WTC11 (cell line): ENCODE data around the gene PAK6. TPM values are rescaled to one million over a fixed set of nuclear protein-coding genes. Genes with fewer than 3 reads are reported as not detected.

Experiments used
- ATAC-seq: fragments of 200-7000 bp; cut with Tn5 transposase; 2 replicates; pipeline ENCODE4 v1.10.0; 2021; ENCODE audit warnings: mild to moderate bottlenecking, moderate library complexity
- CTCF ChIA-PET: fragments of 300-600 bp; sonication (Branson Sonifier 250); formaldehyde crosslinking; loops from one replicate; lab custom pipeline; 2021; ENCODE audit warnings: antibody characterized with exemption; lab: Charles Lee
- POLR2A ChIA-PET: fragments of 350-600 bp; sonication (Branson Sonifier 250); formaldehyde crosslinking; loops from one replicate; lab custom pipeline; 2021; ENCODE audit warnings: antibody characterized with exemption; lab: Charles Lee
- DNase-seq: peaks from one replicate; pipeline ENCODE4 v3.0.0; 2021; ENCODE audit warnings: low spot score
- H3K27ac Mint-ChIP-seq: 2 replicates; pipeline ENCODE4 v1.8.0; 2021; ENCODE audit warnings: mixed read lengths
- H3K27me3 Mint-ChIP-seq: 2 replicates; pipeline ENCODE4 v1.8.0; 2021; ENCODE audit warnings: low read depth, mild to moderate bottlenecking, moderate library complexity, mixed read lengths
- H3K36me3 Mint-ChIP-seq: 2 replicates; pipeline ENCODE4 v1.8.0; 2021; ENCODE audit warnings: mixed read lengths
- H3K4me1 Mint-ChIP-seq: 2 replicates; pipeline ENCODE4 v1.8.0; 2022; ENCODE audit warnings: mixed read lengths
- H3K4me3 Mint-ChIP-seq: 2 replicates; pipeline ENCODE4 v1.8.0; 2021; ENCODE audit warnings: mild to moderate bottlenecking, moderate library complexity, mixed read lengths
- H3K9me3 Mint-ChIP-seq: 2 replicates; pipeline ENCODE4 v1.8.0; 2021; ENCODE audit warnings: mixed read lengths
- FOXK1 ChIP-seq: sonication (generic); formaldehyde crosslinking; IDR thresholded peaks from 2 replicates; pipeline ENCODE4 v1.8.0; 2022; ENCODE audit warnings: mild to moderate bottlenecking, moderate library complexity, missing genetic modification reagents
- FOXP1 ChIP-seq: sonication (generic); formaldehyde crosslinking; IDR thresholded peaks from 2 replicates; pipeline ENCODE4 v1.8.0; 2022; ENCODE audit warnings: missing genetic modification reagents, mild to moderate bottlenecking, moderate library complexity, borderline replicate concordance
- GTF2I ChIP-seq: fragments of 250-450 bp; sonication (Bioruptor Pico); conservative IDR thresholded peaks from 2 replicates; pipeline ENCODE4 v1.4.0; 2021; ENCODE audit warnings: mild to moderate bottlenecking
- NFYB ChIP-seq: sonication (generic); formaldehyde crosslinking; conservative IDR thresholded peaks from 2 replicates; pipeline ENCODE4 v1.8.0; 2022; ENCODE audit warnings: low read depth, missing genetic modification reagents
- NR3C1 ChIP-seq: sonication (generic); formaldehyde crosslinking; conservative IDR thresholded peaks from 2 replicates; pipeline ENCODE4 v1.8.1; 2023; ENCODE audit warnings: low read depth, mild to moderate bottlenecking, missing genetic modification reagents
- PRRX2 ChIP-seq: fragments of 250-450 bp; sonication (Bioruptor Pico); IDR thresholded peaks from 2 replicates; pipeline ENCODE4 v1.8.0; 2021; ENCODE audit warnings: mild to moderate bottlenecking
- SP1 ChIP-seq: sonication (generic); formaldehyde crosslinking; conservative IDR thresholded peaks from 2 replicates; pipeline ENCODE4 v1.8.1; 2022; ENCODE audit warnings: missing genetic modification reagents
- TCF7 ChIP-seq: sonication (generic); formaldehyde crosslinking; IDR thresholded peaks from 2 replicates; pipeline ENCODE4 v1.8.0; 2022; ENCODE audit warnings: mild to moderate bottlenecking, low read depth, missing genetic modification reagents, moderate library complexity
- TEAD1 ChIP-seq: sonication (generic); formaldehyde crosslinking; IDR thresholded peaks from 2 replicates; pipeline ENCODE4 v1.8.0; 2022; ENCODE audit warnings: mild to moderate bottlenecking, missing genetic modification reagents
- TEAD4 ChIP-seq: sonication (generic); formaldehyde crosslinking; IDR thresholded peaks from 2 replicates; pipeline ENCODE4 v1.8.0; 2022; ENCODE audit warnings: mild to moderate bottlenecking, missing genetic modification reagents
- TP53 ChIP-seq: sonication (generic); formaldehyde crosslinking; IDR thresholded peaks from 2 replicates; pipeline ENCODE4 v1.8.1; 2023; ENCODE audit warnings: mild to moderate bottlenecking, missing genetic modification reagents
- ZBTB21 ChIP-seq: sonication (generic); formaldehyde crosslinking; IDR thresholded peaks from 2 replicates; pipeline ENCODE4 v1.8.1; 2023; ENCODE audit warnings: mild to moderate bottlenecking, missing genetic modification reagents, borderline replicate concordance
- ZNF121 ChIP-seq: sonication (generic); formaldehyde crosslinking; IDR thresholded peaks from 2 replicates; pipeline ENCODE4 v1.8.0; 2023; ENCODE audit warnings: missing genetic modification reagents
- ZNF232 ChIP-seq: sonication (generic); formaldehyde crosslinking; IDR thresholded peaks from 2 replicates; pipeline ENCODE4 v1.8.0; 2022; ENCODE audit warnings: mild to moderate bottlenecking, missing genetic modification reagents
- ZNF317 ChIP-seq: sonication (generic); formaldehyde crosslinking; IDR thresholded peaks from 2 replicates; pipeline ENCODE4 v1.8.1; 2023; ENCODE audit warnings: low read depth, mild to moderate bottlenecking, moderate library complexity, missing genetic modification reagents, borderline replicate concordance
- ZNF416 ChIP-seq: fragments of 250-450 bp; sonication (Bioruptor Pico); IDR thresholded peaks from 2 replicates; pipeline ENCODE4 v1.9.0; 2021; ENCODE audit warnings: mild to moderate bottlenecking, inconsistent platforms
- total RNA-seq: library from RNA; stranded (reverse); gene quantifications from 3 replicates; pipeline ENCODE4 v1.2.3, GENCODE V29; 2021
- TF ChIP-seq, protein P1 (sequence below): sonication (generic); formaldehyde crosslinking; IDR thresholded peaks from 2 replicates; pipeline ENCODE4 v1.8.0; 2022; ENCODE audit warnings: missing genetic modification reagents
- TF ChIP-seq, protein P2 (sequence below): fragments of 250-450 bp; sonication (Bioruptor Pico); IDR thresholded peaks from 2 replicates; pipeline ENCODE4 v1.9.0; 2021; ENCODE audit warnings: mild to moderate bottlenecking, borderline replicate concordance
- TF ChIP-seq, protein P3 (sequence below): sonication (generic); formaldehyde crosslinking; IDR thresholded peaks from 2 replicates; pipeline ENCODE4 v1.8.1; 2022; ENCODE audit warnings: missing genetic modification reagents, borderline replicate concordance
- TF ChIP-seq, protein P4 (sequence below): sonication (generic); formaldehyde crosslinking; IDR thresholded peaks from 2 replicates; pipeline ENCODE4 v1.8.1; 2023; ENCODE audit warnings: mild to moderate bottlenecking, missing genetic modification reagents
- TF ChIP-seq, protein P5 (sequence below): sonication (generic); formaldehyde crosslinking; IDR thresholded peaks from 2 replicates; pipeline ENCODE4 v1.8.0; 2023; ENCODE audit warnings: mild to moderate bottlenecking, missing genetic modification reagents

The PAK6 gene
- total RNA-seq, 1 experiment from 2014 or later: 11.7 TPM

DNA sequence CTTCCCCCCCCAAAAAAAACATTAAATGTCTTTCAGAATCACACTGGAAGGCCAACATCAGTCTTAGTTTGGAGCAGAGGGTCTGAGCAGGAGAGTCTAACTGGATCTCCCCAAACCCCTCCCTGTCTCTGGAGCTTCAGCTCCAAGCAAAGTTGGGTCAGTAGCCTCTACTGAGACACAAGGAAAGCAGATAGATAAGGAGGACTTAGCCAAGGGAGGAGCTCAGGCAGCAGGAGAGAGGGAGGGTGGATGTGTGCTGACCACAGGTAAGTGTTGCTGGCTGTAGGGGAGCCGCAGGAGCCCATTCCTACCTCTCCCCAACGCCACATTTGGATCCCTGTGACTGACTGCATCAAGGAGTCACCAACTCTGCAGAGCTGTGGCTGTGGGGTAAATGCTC lies 61.9 kb downstream of the PAK6 start (continued):
- TF ChIP-seq, protein P1, sequence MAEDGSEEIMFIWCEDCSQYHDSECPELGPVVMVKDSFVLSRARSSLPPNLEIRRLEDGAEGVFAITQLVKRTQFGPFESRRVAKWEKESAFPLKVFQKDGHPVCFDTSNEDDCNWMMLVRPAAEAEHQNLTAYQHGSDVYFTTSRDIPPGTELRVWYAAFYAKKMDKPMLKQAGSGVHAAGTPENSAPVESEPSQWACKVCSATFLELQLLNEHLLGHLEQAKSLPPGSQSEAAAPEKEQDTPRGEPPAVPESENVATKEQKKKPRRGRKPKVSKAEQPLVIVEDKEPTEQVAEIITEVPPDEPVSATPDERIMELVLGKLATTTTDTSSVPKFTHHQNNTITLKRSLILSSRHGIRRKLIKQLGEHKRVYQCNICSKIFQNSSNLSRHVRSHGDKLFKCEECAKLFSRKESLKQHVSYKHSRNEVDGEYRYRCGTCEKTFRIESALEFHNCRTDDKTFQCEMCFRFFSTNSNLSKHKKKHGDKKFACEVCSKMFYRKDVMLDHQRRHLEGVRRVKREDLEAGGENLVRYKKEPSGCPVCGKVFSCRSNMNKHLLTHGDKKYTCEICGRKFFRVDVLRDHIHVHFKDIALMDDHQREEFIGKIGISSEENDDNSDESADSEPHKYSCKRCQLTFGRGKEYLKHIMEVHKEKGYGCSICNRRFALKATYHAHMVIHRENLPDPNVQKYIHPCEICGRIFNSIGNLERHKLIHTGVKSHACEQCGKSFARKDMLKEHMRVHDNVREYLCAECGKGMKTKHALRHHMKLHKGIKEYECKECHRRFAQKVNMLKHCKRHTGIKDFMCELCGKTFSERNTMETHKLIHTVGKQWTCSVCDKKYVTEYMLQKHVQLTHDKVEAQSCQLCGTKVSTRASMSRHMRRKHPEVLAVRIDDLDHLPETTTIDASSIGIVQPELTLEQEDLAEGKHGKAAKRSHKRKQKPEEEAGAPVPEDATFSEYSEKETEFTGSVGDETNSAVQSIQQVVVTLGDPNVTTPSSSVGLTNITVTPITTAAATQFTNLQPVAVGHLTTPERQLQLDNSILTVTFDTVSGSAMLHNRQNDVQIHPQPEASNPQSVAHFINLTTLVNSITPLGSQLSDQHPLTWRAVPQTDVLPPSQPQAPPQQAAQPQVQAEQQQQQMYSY: no peak
- TF ChIP-seq, protein P2, sequence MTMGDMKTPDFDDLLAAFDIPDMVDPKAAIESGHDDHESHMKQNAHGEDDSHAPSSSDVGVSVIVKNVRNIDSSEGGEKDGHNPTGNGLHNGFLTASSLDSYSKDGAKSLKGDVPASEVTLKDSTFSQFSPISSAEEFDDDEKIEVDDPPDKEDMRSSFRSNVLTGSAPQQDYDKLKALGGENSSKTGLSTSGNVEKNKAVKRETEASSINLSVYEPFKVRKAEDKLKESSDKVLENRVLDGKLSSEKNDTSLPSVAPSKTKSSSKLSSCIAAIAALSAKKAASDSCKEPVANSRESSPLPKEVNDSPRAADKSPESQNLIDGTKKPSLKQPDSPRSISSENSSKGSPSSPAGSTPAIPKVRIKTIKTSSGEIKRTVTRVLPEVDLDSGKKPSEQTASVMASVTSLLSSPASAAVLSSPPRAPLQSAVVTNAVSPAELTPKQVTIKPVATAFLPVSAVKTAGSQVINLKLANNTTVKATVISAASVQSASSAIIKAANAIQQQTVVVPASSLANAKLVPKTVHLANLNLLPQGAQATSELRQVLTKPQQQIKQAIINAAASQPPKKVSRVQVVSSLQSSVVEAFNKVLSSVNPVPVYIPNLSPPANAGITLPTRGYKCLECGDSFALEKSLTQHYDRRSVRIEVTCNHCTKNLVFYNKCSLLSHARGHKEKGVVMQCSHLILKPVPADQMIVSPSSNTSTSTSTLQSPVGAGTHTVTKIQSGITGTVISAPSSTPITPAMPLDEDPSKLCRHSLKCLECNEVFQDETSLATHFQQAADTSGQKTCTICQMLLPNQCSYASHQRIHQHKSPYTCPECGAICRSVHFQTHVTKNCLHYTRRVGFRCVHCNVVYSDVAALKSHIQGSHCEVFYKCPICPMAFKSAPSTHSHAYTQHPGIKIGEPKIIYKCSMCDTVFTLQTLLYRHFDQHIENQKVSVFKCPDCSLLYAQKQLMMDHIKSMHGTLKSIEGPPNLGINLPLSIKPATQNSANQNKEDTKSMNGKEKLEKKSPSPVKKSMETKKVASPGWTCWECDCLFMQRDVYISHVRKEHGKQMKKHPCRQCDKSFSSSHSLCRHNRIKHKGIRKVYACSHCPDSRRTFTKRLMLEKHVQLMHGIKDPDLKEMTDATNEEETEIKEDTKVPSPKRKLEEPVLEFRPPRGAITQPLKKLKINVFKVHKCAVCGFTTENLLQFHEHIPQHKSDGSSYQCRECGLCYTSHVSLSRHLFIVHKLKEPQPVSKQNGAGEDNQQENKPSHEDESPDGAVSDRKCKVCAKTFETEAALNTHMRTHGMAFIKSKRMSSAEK (CRISPR knock-in tag): no peak
- TF ChIP-seq ZNF416 (CRISPR knock-in tag) (no peak), TEAD4 (no peak), NR3C1 (no peak), PRRX2 (CRISPR knock-in tag) (no peak), ZNF232 (CRISPR knock-in tag) (no peak), ZBTB21 (CRISPR knock-in tag) (no peak), TCF7 (CRISPR knock-in tag) (no peak), TP53 (CRISPR knock-in tag) (no peak)
- TF ChIP-seq, protein P3, sequence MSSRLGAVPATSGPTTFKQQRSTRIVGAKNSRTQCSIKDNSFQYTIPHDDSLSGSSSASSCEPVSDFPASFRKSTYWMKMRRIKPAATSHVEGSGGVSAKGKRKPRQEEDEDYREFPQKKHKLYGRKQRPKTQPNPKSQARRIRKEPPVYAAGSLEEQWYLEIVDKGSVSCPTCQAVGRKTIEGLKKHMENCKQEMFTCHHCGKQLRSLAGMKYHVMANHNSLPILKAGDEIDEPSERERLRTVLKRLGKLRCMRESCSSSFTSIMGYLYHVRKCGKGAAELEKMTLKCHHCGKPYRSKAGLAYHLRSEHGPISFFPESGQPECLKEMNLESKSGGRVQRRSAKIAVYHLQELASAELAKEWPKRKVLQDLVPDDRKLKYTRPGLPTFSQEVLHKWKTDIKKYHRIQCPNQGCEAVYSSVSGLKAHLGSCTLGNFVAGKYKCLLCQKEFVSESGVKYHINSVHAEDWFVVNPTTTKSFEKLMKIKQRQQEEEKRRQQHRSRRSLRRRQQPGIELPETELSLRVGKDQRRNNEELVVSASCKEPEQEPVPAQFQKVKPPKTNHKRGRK (CRISPR knock-in tag): no peak
- TF ChIP-seq, protein P4, sequence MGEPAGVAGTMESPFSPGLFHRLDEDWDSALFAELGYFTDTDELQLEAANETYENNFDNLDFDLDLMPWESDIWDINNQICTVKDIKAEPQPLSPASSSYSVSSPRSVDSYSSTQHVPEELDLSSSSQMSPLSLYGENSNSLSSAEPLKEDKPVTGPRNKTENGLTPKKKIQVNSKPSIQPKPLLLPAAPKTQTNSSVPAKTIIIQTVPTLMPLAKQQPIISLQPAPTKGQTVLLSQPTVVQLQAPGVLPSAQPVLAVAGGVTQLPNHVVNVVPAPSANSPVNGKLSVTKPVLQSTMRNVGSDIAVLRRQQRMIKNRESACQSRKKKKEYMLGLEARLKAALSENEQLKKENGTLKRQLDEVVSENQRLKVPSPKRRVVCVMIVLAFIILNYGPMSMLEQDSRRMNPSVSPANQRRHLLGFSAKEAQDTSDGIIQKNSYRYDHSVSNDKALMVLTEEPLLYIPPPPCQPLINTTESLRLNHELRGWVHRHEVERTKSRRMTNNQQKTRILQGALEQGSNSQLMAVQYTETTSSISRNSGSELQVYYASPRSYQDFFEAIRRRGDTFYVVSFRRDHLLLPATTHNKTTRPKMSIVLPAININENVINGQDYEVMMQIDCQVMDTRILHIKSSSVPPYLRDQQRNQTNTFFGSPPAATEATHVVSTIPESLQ (CRISPR knock-in tag): no peak

DNA sequence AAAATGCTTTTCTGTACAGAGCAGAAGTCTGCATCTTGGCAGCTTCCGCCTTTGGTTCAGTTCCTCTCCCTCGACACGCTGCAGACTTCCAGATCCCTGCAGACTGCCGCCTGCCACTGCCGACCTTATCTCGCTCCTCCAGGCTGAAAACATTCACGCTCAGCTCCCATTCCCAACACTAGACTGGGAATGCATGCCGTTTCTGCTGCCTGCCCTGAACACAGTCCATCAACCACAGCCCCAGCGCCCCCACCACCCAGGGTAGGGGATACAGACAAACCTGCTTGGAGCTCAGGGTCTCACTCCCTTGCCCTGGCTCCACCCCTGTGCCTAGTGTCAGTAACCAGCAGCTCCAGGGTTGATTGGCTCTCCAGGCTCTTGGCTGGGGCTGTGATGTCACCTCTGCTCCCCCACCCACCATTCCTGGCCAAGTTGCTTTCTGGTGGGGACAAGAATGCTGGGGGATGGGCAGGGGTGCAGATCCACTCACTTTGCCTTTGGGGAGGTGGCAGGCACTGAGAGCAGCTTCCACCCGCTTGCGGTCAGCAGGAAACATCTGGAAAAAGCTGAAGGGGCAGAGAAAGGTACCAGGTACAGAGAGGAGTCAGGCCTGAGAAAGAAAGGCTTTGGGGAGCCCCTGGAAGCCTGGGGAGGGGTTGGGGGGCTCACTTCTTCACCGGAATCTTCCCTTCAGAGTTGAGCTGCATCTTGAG lies 62.8 kb downstream of the PAK6 start:
- Mint-ChIP-seq H3K27ac (no peak overlapping the region), H3K4me1 (peaks cover 24% of the 10 kb centered on the region), H3K36me3 (peaks cover 18% of the 10 kb centered on the region), H3K27me3 (no peaks in the 10 kb centered on the region; the same call in 1 of the 2 replicates), H3K4me3 (peak overlapping the region; percentile 22), H3K9me3 (peaks cover 16% of the 10 kb centered on the region)
- TF ChIP-seq SP1 (CRISPR knock-in tag): 0 out of 2 replicates have a peak, but pooled peaks have one; percentile 29
- no peak for TF ChIP-seq ZNF317
- peak; percentile 42; the same call in 1 of the 2 replicates for TF ChIP-seq FOXP1 (CRISPR knock-in tag)
- TF ChIP-seq NFYB (CRISPR knock-in tag): 0 out of 2 replicates have a peak, but pooled peaks have one; percentile 19
- peak; percentile 98 for TF ChIP-seq ZNF121 (CRISPR knock-in tag)
- TF ChIP-seq FOXK1: no peak
- 0 out of 2 replicates have a peak, but pooled peaks have one; percentile 25 for TF ChIP-seq TEAD1 (CRISPR knock-in tag)
- TF ChIP-seq GTF2I: 0 out of 2 replicates have a peak, but pooled peaks have one; percentile 3
- TF ChIP-seq, protein P5, sequence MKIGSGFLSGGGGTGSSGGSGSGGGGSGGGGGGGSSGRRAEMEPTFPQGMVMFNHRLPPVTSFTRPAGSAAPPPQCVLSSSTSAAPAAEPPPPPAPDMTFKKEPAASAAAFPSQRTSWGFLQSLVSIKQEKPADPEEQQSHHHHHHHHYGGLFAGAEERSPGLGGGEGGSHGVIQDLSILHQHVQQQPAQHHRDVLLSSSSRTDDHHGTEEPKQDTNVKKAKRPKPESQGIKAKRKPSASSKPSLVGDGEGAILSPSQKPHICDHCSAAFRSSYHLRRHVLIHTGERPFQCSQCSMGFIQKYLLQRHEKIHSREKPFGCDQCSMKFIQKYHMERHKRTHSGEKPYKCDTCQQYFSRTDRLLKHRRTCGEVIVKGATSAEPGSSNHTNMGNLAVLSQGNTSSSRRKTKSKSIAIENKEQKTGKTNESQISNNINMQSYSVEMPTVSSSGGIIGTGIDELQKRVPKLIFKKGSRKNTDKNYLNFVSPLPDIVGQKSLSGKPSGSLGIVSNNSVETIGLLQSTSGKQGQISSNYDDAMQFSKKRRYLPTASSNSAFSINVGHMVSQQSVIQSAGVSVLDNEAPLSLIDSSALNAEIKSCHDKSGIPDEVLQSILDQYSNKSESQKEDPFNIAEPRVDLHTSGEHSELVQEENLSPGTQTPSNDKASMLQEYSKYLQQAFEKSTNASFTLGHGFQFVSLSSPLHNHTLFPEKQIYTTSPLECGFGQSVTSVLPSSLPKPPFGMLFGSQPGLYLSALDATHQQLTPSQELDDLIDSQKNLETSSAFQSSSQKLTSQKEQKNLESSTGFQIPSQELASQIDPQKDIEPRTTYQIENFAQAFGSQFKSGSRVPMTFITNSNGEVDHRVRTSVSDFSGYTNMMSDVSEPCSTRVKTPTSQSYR (CRISPR knock-in tag): 0 out of 2 replicates have a peak, but pooled peaks have one; percentile 33
- ATAC-seq (peak; percentile 96), DNase-seq (peak; percentile 71)
- CTCF ChIA-PET: interaction anchor here (0.7 to 12.4 kb wide), 13 partner anchors 8 to 256 kb away, joined by 3 to 341 read pairs (median 8); partner anchors contain the start of genes ANKRD63, INAFM2 and PAK6
- POLR2A ChIA-PET: interaction anchor here (0.9 to 1.8 kb wide), 3 partner anchors 11 to 18 kb away, joined by 4 to 6 read pairs (median 5); no protein-coding TSS in a partner anchor
